IPS DF 4.7 (cell line): Measurements from ENCODE around the gene HEATR1.

ENCODE experiments used
- DNase-seq: peaks from one replicate; pipeline ENCODE4 v3.0.0-alpha.2; 2013; ENCODE audit warnings: low spot score; ENCODE audit errors: extremely low read depth

Gene HEATR1

GRCh38 chr1:236543065-236543669, 61.1 kb downstream of the HEATR1 start:
- no peak for DNase-seq

GRCh38 chr1:236541710-236542109, 62.6 kb downstream of the HEATR1 start:
- DNase-seq, result no peak

- DNase-seq, result no peak
Measured at GRCh38 chr1:236540813-236541465, 63.4 kb downstream of the HEATR1 start.

GRCh38 chr1:236536540-236536939, 67.8 kb downstream of the HEATR1 start:
- no peak for DNase-seq

GRCh38 chr1:236535662-236536161, 68.6 kb downstream of the HEATR1 start:
- no peak for DNase-seq

GRCh38 chr1:236535190-236535589, 69.1 kb downstream of the HEATR1 start:
- DNase-seq, result no peak

GRCh38 chr1:236534151-236534651, 70.1 kb downstream of the HEATR1 start:
- DNase-seq, result no peak

- no peak for DNase-seq
Measured at GRCh38 chr1:236532850-236533249, 71.5 kb downstream of the HEATR1 start.

- no peak for DNase-seq
Measured at GRCh38 chr1:236530959-236531358, 73.4 kb downstream of the HEATR1 start.

- no peak for DNase-seq
Measured at GRCh38 chr1:236530286-236530685, 74.0 kb downstream of the HEATR1 start.

- no peak for DNase-seq
Measured at GRCh38 chr1:236526079-236526478, 78.2 kb downstream of the HEATR1 start.

GRCh38 chr1:236524895-236525184, 79.5 kb downstream of the HEATR1 start:
- no peak for DNase-seq

- no peak for DNase-seq
Measured at GRCh38 chr1:236524142-236524894, 80.0 kb downstream of the HEATR1 start.

- no peak for DNase-seq
Measured at GRCh38 chr1:236523704-236524141, 80.6 kb downstream of the HEATR1 start, which contains the start of gene LGALS8. Gene LGALS8, plus strand, starts transcription at chr1:236523982. Its CDS starts 2,089 bp downstream, at chr1:236526071.

- DNase-seq, result no peak
Measured at GRCh38 chr1:236522937-236523703, 81.2 kb downstream of the HEATR1 start.

- DNase-seq, result no peak
Measured at GRCh38 chr1:236520445-236521005, 83.8 kb downstream of the HEATR1 start.

GRCh38 chr1:236518322-236518721, 86.0 kb downstream of the HEATR1 start:
- DNase-seq, result no peak

GRCh38 chr1:236516929-236517704, 87.2 kb downstream of the HEATR1 start:
- DNase-seq, result no peak

GRCh38 chr1:236515443-236515958, 88.8 kb downstream of the HEATR1 start:
- DNase-seq, result no peak
